ENCODE data around the gene MCOLN1.

MCOLN1 gene

DNA sequence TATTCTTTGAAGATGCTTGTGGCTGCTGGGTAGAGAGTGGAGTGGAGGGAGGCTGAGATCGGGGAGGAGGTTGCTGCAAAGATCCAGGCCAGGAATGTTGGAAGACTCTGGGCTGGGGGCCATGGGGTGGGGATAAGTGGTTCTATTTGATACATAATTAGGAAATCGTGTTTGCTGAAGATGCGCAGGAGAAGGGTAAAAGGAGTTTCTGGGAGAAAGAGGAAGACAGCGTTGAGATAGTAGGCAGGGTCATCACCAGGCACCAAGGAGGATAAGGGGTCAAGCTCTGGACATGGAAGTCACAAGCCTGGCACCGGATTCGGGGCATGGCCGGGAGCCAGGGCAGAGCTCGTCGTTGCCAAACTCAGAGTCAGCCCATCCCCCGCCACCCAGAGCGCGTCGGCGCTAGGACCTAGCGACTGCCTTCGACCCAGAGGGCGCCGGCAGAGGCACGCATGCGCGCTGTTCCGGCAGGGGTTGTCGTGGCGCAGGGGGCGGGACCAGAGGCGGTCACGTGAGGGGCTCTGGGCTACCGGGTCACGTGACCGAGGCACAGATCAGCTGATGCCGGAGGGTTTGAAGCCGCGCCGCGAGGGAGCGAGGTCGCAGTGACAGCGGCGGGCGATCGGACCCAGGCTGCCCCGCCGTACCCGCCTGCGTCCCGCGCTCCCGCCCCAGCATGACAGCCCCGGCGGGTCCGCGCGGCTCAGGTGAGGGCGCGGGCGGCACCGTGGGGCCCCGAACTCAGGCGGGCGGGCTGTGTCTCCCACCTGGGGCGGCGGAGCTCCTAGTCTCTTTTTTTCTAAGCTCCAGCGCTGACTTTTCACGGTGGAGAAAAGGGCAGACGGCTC lies at the start of gene MCOLN1:
Gene MCOLN1 (plus strand): TSS at position 553 of the 851 bp plus-strand sequence. CDS start 127 bp downstream, at position 680.
- DNase-seq = peak; percentile 95

DNA sequence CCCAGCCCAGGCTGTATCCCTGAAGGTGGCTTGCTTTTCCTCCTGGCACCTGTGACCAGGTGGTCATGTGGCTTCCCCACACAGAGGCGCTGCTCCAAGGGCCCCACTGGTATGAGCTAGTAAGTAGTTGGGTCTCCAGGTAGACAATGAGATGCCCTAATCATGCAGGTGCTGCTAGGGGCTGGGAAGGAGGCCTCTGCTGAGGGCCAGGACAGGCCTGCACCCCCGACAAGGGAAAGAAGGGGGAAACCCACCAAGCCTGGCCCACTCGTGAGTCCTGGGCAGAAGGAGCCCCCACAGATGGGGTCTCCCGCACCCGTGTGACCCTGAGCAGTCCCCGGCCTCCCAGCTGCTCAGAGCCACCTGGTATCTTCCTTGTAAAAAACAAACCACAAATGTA lies 46.8 kb upstream of the MCOLN1 start:
- DNase-seq = no peak

DNA sequence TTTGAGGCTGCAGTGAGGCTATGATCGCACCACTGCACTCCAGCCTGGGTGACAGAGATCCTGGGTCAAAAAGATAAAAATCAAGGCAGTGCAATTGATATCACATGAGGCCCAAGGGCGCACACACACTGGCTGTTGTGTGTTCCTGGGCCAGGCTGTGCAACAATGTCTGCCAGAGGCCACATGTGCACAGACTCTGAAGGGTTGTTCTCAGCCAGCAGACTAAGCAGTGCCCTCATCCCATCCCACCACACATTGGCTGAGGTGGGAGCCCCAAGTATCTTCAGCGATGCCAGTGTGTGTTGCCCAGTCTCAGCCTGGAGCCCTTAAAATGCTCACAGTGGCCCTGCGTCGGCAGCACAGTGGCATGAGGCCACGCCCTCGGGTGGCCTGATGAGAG lies 46.2 kb upstream of the MCOLN1 start:
- no peak for DNase-seq

DNA sequence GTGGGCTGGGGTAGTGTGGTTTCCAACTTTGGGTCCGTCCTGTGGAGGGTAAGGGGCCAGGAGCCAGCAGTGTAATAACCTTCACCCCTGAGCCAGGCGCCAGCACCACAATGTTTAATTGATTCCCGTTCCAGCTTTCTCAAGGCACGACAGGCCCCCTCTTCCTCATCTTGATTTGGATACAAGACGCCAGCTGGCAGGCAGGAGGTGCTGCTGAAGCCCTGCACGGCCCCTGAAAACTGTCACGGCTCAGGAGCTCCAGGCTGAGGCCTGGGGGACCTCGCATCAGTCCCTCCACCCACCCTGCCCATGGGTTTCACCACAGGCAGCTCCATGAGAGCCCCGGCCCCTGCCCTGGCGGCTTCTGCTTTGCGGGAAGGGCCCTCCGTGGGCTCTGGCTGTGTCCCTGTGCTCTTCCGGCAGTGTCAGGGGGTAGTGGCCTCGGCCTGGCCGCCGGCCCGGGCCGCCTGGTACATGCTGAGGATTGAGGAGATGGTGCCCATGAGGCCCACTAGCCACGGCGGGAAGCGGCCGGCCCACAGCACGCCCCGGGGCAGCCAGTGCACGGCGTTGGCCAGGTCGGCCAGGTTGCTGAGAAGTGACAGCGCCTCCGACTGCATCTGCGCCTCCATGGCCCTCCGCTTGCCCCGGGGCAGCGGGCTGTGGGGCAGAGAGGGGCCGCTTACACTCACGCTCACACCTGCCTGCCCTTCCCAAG lies 45.5 kb upstream of the MCOLN1 start:
- no peak for DNase-seq

DNA sequence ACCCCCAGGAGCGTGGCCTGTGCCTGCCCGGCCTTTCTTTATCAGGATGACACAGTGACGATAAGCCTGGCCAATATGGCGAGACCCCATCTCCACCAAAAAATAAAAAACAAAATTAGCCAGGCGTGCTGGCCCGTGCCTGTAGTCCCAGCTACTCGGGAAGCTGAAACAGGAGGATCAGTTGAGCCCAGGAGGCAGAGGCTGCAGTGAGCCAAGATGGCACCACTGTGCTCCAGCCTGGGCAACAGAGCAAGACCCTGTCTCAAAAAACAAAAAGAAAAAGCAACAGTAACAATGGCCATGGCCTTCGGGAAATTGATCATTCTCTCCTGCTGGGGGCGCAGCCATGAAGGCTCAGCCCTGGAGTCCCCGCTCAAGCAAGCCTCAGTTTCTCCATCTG lies 44.7 kb upstream of the MCOLN1 start:
- DNase-seq = no peak

DNA sequence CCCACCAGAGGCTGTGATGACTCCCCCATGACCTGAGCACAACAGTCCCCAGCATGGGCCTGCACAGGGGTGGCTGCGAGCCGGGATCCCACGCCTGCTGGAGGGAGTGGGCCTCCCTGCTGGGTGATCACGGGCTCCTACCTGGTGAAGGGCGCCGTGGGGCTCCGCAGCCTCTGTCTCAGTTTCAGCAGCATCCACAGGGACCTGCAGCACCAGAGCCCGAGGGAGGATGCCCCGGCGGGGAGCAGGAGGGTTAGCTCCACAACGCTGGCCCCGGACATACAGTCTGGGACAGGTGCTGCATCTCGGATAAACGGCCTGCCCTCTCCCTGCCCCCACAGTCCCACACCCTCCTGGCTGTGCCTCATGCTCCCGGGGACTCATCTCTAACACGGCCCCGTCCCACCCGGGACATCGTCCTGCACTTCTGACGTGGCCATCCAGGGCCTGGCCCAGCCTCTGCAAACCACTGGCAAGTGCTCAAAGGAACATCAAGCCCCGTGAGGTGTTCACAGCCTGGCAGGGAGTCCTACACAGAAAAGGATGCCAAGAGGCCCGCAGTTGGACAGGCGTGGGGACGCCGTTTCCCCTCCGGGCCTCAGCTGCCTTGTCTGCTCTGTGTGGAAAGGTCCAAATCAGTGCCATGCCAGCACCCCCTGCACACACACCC lies 44.1 kb upstream of the MCOLN1 start:
- DNase-seq = no peak

DNA sequence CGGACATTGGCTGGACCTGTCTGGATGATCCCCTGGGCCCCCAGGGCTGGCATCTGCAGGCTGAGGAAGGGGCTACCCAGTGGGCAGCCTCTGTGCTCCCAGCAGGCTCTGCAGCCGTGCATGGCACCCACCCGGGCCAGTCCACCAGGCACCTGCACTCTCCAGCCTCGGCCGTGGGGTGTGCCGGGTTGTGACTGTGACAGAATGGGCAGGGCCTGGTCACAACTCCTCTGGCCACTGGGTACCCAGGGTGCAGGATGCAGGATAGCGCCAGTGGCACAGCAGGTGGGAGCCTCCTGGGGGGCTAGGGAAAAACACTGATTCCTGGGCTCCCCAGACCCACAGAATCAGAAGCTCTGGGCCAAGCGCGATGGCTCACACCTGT lies 43.6 kb upstream of the MCOLN1 start:
- DNase-seq = no peak

DNA sequence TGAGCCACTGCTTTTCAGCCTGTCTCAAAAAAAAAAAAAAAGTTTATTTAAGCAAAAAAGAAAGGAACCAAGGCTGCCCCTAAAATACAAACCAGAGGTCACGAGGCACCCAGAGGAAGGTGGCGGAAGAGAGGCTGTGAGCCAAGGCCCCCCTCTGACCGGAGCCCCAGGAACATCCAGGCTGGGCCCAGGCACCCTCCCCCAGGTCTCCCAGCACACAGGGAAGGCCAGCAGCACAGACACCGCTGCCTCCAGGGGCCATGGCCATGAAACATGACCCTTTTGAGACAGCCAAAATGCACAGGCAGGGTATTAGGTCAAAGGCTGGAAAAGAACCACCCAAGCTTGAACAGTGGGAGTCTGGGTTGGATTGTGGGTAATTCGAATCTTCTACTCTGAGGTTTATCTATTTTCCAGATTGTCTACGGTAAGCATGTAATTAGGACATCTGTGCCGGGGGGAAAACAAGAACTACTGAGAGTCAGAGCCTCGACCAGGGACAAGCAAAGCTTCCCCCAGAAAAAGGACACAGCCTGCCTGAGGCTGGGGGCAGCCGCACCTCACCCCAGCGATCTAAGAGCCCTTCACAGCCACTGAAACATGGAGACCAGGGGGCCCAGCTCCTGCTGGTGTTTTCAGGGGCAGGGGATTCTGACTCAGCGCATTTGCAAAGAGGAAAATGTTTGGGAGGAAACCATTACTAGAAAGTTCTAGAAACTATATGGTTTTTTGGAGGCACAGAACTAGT lies 42.0 kb upstream of the MCOLN1 start:
- no peak for DNase-seq

DNA sequence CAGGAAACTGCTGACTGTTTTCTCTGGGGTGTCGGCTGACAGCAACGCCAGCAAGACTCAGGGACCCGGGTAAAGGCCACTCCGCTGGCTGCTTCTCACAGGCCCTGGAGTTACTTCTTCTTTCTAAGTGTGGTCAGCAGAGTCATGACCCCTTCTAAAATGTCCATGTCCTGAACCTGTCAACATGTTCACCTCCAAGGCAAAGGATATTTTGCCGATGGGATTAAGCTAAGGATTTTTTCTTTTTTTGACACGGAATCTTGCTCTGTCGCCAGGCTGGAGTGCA lies 41.5 kb upstream of the MCOLN1 start:
- no peak for DNase-seq

DNA sequence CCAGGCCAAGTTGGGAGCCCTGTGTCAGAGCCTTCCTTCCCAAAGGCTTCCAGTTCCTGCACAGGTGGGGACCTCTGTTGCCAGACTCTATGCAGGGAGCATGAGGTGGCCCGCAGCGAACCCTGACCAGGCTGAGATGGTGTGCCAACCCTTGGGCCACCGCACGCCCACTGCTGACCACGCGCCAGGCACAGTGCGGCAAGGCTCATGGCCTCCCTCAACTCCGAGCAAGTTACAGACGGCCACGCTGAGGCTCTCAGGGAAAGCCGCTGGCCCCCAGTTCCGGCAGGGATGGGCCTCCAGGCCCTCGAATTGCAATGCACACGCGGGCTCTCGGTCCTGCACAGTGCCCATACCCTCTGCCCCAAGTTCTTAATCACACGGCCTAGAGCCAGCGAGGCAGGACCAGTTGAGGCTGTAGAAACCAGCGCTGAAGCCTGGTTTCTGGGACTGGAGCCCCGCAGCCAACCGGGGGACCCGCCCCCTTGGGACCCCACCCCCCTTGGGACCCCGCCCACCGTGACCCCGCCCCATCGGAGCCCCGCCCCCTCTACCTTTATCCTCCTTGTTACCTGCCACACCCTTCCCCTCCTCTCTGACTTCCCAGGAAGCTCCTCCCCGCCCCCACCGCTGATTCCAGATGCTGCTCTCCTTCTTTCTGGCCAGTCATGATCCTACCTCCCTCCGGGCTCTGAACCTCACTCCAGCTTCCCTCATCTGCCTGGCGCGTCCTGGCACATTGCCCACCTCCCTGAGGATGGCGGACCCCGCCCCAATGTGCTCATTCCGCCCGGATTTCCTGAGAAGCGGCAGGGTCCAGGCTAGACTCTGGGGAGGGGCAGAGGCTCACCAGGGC lies 39.6 kb upstream of the MCOLN1 start:
- DNase-seq = no peak

DNA sequence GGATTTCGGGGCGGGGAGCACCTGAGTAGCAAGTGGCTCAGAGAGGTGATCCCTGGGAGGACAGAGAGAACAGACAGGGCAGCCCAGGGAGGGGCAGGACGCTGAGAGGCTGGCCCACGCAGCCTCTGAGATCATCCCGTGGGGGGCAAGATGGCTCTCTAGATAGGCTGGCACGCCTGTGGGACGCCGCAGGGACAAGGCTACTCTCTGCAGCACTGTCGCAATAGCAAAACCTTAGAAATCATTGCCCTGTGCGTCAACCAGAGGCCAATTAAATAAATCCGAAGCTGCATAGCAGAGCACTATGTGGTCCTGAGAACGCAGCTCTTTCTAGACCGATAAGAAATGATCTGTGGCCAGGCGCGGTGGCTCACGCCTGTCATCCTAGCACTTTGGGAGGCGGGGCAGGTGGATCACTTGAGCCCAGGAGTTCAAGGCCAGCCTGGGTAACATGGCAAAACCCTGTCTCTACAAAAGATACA lies 38.7 kb upstream of the MCOLN1 start:
- no peak for DNase-seq

DNA sequence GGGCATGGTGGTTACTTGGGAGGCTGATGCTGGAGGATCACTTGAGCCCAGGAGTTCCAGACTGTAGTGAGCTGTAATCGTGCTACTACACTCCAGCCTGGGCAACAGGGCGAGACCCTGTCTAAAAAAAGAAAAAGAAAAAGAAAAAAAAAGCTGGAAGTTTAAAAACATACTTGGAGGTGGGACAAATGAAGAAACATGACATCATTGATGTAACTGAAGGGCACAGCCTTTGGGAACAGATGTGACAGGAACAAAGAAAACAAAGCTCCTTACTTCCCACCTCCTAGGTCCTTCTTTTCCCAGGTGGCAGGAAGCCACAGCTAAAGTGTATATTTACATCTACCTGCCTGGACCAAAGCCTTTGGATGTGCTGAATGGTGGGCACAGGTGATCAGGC lies 35.5 kb upstream of the MCOLN1 start:
- DNase-seq = no peak

DNA sequence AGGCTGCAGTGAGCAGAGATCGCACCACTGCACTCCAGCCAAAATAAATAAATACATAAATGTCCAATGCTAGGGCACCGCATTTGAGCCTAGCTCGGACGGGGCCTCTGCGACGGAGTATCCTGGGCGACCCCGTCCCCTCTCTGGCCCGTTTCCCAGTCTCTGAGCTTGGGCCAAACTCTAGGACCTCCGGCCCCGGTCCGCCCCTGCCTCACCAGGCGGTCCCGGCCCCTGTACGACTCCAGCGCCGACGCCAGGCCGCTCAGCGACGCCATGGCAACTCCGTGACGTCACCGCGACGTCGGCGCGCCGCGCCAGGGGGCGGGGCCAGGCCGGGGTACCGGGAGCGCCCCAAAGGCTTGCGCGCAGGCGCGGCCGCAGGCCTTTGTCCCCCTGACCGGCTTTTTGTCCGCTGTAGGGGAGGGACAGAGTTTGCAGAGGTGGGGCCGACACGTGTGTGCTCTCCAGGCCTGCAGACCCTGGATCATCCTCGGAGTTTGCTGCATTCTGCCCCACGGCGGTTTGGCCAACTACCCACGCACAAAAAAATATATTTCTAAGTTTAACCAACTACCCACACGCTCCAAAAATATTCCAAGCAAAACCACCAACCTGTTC lies 33.6 kb upstream of the MCOLN1 start, which contains the start of gene PEX11G:
Gene PEX11G (minus strand): TSS at position 300 of the 618 bp plus-strand sequence. CDS start 25 bp downstream, at position 275.
- peak; percentile 85 for DNase-seq

DNA sequence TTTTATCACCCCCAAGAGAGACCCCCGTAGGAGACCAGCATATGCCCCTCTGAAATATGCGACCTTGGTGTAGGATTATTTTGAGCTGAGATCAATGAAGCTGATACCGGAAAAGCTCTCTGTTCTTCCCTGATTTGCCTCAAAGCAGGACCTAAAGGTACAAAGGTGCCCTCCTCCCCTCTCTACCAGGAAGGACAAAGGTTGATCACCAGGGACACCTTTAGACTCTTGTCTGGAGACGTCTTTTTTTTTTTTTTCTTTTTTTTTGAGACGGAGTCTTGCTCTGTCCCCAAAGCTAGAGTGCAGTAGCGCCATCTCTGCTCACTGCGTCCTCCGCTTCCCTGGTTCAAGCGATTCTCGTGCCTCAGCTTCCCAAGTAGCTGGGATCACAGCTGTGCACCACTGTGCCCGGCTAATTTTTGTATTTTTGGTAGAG lies 32.8 kb upstream of the MCOLN1 start:
- no peak for DNase-seq

DNA sequence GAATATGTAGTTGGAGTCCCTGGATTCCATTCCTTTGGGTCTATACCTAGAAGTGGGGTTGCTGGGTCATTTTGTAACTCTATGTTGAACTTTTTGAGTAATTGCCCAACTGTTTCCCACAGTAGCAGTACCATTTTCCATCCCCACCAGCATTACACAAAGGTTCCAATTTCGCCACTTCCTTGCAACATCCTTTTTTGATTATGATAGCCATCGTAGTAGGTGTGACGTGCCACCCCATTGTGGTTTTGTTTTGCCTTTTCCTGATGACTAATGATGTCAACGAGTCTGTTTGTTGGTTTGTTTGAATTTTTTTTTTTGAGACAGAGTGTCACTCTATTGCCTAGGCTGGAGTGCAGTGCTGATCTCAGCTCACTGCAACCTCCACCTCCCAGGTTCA lies 30.3 kb upstream of the MCOLN1 start:
- peak; percentile 45 for DNase-seq

DNA sequence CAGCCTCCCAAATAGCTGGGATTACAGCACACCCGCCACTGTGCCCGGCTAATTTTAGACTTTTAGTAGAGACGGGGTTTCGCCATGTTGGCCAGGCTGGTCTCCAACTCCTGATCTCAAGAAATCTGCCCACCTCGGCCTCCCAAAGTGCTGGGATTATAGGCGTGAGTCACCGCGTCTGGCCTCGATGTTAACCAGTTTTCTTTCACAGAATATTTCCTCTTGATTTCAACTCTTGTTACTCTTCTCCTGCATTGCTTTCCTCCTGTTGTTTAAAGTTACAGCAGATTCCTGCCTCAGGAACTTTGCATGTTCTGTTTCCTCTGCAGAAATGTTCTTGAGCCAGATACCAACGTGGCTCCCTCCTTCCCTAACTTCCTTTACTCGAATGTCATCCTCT lies 29.9 kb upstream of the MCOLN1 start:
- DNase-seq = no peak

DNA sequence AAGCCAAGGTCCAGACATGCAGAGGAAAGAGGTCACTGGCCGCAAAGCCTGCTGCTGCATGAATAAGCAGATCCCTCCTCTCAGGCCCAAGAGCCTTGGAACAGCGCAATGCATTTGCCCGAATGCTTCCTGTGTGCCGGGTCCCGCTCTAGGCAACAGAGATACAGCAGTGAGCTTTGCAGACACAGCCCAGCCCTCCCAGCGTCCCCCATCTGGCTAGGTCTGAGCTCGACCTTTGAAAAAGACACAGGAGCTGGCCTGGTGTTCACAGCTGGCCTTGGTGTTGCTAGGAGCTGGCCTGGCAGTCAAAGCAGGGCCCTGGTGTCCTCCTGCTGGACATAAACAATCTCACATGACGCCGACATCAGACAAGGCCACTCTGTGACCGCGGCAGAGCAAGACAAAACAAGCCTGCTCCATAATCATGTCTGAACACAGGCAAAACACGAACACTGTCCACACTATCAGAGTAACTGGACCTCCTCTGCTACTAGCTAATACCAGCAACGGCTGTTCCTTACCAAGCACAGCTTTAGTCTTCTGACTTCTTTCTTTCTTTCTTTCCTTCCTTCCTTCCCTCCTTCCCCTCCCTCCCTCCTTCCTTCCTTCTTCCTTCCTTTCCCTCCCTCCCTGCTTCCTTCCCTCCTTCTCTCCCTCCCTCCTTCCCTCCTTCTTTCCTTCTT lies 27.9 kb upstream of the MCOLN1 start:
- no peak for DNase-seq

DNA sequence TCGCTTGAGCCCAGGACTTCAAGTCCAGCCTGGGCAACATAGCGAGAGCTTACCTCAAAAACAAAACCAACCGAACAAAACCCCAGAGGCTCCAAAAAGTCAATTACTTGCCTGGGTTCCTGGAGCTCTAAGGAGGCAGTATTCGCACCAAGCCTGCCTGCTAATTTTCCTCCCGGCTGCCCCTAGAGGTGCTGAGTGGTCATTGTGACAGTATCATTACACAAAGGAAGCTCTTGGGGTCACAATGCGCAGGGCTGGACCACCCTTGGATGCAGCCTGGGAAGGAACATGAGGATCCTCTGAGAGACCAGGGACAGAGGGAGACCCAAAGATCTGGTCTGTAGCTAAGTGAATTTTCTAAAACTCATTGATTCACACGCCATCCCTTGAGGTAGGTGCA lies 25.1 kb upstream of the MCOLN1 start:
- no peak for DNase-seq

DNA sequence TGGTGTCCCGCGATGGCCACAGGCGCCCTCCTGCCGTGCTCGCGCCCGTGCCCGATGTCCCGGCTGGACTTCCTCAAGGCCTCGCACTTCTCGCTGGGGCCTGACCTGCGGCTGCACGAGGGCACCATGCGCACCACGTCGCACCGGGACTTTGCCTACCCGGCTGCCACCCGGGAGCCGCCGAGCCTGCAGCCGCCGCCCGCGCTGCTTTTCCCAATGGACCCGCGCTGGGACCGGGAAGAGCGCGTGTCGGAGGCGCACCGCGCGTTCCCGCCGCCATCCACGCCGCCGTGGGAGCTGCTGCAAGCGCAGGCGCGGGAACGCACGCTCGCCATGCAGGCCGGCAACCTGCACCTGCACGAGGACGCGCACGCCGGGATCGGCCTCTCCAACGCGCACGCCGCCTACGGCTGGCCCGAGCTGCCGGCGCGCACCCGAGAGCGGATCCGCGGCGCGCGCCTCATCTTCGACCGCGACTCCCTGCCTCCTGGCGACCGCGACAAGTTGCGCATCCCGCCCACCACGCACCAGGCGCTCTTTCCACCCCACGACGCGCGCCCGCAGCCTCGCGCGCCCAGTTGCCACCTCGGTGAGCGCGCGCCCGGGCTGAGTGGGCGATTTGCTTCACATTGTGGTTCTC lies 21.5 kb upstream of the MCOLN1 start:
- peak; percentile 22 for DNase-seq

DNA sequence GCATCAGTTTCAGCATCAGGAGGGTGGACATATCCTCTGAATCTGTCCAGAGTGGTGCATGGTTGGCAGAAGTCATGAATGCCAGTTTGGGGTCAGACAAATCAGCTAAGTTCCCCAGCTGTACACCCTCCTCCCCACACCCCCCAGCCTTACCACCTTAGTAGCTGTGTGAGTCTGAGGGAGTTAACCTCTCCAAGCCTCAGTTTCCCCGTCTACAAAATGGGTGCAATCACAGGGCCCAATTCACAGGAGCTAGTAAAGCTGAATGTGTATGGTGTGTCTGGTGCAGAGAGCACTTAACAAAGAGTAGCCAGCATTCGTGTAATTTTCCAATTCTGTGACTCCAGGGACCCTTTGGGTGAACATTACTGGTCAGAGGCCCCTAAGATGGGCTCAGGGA lies 19.9 kb upstream of the MCOLN1 start:
- DNase-seq = no peak
